ENCODE measurements around the gene CCNF. TPM values are rescaled to one million over a fixed set of nuclear protein-coding genes. Genes with fewer than 3 reads are reported as not detected.

Gene CCNF
- polyA plus RNA-seq, 4 donors: 7.8 to 11.9 (median 10.3) TPM

DNA sequence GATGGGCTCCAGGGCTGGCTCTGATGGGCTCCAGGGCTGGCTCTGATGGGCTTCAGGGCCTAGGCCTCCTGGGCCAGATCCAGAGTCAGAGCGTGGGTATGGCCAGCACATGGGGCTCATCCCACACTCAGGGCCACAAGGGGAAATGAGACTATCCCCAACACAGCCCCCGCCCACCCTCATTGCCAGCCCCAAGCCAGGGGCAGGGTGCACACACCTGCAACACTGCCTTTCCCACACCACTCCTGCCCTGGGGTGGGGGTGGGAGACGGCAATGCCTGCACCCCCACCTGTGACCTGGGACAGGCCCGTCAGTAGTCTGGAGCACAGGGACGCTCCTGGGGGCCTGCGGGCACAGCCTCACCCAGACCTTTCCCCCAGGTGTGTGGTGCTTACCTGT is 70.2 kb downstream of the CCNF start:
- no peak for DNase-seq (ENCODE audit: low read depth in 4 of 4, low spot score in 3 of 4)

DNA sequence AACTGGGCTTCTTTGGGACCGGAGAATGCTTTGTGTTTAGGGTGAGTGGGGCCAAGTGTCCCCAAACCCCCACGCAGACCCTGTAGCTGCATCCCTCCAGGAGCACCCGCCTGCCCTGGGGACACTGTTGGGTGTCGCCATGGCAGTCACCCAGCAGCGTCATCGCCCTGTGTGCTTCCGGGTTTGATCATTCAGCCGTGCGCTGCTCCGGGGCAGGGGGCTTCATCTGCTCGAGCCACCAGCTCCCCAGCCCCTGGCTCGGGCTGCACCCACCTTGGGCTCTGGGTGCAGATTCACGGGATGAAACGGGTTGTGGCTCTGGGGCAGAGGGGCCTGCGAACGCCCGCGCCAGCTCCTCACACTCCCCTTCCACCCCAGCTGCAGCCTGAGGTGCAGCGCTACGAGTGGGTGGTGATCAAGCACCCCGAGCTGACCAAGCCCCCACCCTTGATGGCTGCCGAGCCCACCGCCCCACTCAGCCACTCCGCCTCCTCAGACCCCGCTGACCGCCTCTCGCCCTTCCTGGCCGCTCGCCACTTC is 70.7 kb downstream of the CCNF start:
- no peak for DNase-seq (ENCODE audit: low read depth in 4 of 4, low spot score in 3 of 4)

DNA sequence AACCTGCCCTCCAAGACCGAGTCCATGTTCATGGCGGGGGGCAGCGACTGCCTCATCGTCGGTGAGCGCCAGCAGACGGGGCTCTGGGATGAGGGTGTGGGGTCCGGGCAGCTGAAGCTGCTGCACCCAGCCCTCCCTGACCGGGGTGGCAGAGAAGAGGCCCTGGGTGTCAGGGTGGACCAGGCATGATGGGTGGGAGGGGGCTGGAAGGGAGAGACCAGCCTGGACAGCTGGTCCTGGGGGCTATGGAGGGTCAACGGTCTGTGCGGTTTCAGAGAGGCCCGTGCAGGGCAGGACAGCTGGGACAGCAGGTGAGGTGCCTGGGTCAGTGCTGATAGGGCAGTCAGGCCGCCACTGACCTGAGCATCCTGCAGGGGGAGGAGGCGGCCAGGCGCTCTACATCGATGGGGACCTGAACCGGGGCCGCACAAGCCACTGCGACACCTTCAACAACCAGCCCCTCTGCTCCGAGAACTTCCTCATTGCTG is 71.2 kb downstream of the CCNF start:
- DNase-seq (ENCODE audit: low read depth in 4 of 4, low spot score in 3 of 4): no peak

DNA sequence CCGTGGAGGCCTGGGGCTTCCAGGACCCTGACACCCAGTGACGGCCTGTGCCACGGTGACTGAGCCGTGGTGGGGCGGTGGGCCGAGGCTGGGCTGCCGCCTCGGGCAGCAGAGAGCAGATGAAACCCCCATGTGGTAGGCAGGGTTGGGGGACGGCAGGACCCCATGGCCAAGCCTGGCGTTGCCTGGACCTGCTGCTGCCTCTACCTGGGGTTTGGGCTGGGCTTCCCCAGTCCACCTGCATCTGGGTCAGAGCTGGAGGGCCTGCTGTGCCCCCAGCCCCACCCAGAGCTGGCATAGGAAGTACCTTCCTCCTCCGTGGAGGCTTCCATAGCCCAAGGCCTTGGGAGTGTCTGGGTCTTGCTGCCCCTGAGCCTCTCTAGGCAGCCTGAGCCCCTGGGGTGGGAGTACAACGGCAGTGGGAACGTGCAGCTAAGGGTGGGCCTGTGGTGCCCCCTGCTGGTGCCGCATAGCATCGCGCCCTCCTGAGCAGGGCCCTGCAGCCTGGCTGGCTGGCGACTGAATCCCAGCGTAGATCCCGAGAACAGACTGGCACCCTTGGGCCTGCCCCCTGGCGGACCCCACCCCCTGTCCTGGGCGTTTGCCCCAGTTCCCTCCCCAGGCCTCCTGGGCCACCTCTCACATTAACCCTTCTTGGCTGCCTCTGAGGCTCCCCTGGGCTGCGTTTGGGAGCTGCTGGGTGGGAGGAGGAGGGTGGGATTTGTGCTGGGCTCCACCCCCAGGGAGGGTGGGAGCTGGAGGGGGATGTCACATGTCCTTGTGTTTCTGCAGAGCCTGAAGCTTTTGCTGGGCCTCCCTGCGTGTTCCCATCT is 71.9 kb downstream of the CCNF start:
- peak; percentile 73 to 80 (median 78) for DNase-seq (ENCODE audit: low read depth in 4 of 4, low spot score in 3 of 4)

DNA sequence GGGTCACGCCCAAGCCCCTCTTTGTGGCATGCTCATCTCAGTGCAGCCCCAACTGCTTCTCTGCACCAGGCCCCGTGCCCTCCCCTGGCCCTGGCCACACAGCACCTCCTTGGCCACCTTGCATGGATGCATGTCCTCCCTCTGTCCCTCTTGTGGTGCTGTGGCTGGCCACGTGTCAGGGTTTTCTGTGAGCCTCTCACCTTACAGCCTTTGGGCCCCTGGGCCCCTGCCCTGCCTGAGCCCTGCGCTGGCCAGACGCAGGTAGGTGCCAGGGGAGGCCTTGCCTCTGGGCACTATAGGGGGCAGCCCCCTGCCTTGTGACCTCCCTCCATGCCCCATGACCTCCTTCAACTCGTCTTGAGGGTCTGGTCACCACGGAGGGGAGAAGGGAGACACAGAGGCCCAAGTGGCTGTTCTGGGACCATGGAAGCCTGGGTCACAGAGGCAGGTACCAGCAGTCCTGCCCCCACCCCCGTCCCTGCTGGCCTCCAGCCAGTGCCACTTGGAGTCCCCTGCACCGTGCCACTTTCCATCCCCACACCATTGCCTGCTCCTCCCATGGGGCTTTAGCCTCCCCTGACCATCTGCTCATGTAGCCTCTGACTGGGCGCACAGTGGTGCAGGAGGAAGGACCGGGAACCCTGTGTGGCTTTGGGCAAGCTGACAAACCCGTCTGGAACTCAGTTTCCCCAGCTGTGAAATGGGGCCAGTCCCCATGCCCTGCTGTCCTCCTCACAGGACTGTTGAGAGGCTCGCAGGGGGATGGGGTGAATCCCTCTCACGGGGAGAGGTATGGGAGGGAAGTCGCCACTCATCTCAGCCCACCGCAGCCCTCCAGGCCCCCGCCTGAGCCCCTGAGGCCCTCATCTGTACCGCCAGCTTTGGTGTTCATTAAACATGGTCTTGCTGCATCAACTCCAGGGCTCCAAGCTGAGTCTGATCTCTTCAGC is 73.0 kb downstream of the CCNF start:
- DNase-seq (ENCODE audit: low read depth in 4 of 4, low spot score in 3 of 4): no peak

DNA sequence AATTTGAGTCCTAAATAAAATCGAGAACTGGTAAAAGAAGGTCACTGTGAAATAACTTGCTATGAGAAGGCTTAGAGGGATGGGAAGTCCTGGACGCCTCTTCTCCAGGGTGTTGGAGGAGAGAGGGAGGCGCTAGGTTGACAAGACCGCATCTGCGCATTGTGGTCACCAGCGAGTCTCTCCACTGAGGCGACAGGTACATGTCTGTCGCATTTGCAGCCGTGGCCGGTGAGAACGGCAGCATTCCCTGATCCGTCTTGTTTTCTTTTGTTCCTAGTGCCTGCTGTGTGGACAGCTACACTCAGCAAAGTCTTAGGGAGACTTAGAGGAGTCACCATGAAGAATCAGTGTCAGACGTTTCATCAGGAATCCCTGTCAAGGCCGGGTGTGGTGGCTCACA is 76.4 kb downstream of the CCNF start:
- no peak for DNase-seq (ENCODE audit: low read depth in 4 of 4, low spot score in 3 of 4)

DNA sequence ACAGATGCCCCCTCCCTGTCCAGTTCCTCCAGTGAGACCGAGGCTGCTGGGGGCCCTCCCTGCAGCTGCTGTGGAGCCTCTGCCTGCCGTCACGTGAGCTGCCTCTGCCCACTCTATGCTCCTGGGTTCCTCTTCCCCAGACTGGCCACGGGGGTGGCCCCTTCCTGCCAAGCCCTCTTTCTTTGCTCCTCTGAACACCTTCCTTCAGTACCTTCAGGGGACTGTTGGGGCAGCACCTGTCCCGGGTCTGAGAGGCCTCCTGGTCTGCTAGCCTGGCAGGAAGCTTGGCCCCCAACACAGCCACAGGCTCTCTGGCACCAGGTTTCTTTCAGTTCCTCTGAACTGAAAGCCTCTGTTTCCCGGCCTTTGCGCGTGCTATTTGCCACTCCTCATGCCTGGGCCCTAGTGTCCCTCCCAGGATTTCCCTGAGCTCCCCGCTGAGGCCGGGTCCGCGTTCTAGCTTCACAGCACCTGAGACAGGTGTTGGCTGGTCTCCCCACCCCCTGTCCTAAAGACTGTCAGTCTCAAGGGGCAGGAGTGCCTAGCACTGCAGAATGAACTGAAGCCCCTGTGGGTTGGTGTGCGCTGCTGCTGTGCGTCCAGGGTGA is 77.9 kb downstream of the CCNF start:
- no peak for DNase-seq (ENCODE audit: low read depth in 4 of 4, low spot score in 3 of 4)

DNA sequence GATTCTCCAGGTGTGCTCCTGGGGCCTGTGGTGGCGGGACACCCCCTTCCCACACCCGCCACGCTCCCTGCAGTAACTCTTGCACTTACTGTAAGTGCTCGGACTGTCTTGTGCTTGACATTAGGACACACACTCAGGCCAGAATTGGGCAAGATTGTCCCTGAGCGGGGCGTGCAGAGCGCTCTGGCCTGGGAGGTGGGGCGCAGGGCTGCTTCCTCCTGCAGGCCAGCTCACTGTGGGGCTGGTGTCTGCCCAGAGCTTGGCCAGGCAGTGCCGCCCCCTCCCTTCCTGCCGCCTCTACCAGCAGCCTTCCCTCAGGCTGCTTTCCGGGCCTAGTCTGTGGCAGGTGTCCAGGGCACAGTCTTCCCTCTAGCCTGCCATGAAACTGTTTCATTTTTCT is 78.4 kb downstream of the CCNF start:
- DNase-seq (ENCODE audit: low read depth in 4 of 4, low spot score in 3 of 4): no peak

Other genes with a start within 250 kb of the CCNF start
- gene CASKIN1, start 232.8 kb upstream of the CCNF start, polyA plus RNA-seq (ENCODE audit: insufficient read length in 4 of 4): 1 to 10 TPM in 3 of 4 donors, under 1 TPM in 1; 0.79 to 2.4 (median 1.4) TPM
- 10 to 100 TPM; 32.8 to 55.0 (median 40.7) TPM for gene MLST8, start 224.0 kb upstream of the CCNF start, polyA plus RNA-seq (ENCODE audit: insufficient read length in 4 of 4)
- gene BRICD5, start 218.6 kb upstream of the CCNF start, polyA plus RNA-seq (ENCODE audit: insufficient read length in 4 of 4): 10 to 100 TPM in 1 of 4 donors, 1 to 10 TPM in 3; 4.6 to 11.5 (median 5.4) TPM
- 10 to 100 TPM in 3 of 4 donors, 1 to 10 TPM in 1; 7.3 to 19.3 (median 13.3) TPM for gene PGP, start 214.6 kb upstream of the CCNF start, polyA plus RNA-seq (ENCODE audit: insufficient read length in 4 of 4)
- gene E4F1, start 205.9 kb upstream of the CCNF start, polyA plus RNA-seq (ENCODE audit: insufficient read length in 4 of 4): 10 to 100 TPM; 13.8 to 24.3 (median 15.7) TPM
- 1 to 10 TPM in 1 of 4 donors, under 1 TPM in 3; 0.63 to 2.0 (median 0.90) TPM for gene DNASE1L2, start 193.0 kb upstream of the CCNF start, polyA plus RNA-seq (ENCODE audit: insufficient read length in 4 of 4)
- 10 to 100 TPM; 30.5 to 89.5 (median 58.5) TPM for gene ECI1, start 177.9 kb upstream of the CCNF start, polyA plus RNA-seq (ENCODE audit: insufficient read length in 4 of 4)
- gene RNPS1, start 161.3 kb upstream of the CCNF start, polyA plus RNA-seq (ENCODE audit: insufficient read length in 4 of 4): 100 to 1,000 TPM; 146 to 214 (median 201) TPM
- gene ABCA3, start 88.7 kb upstream of the CCNF start, polyA plus RNA-seq (ENCODE audit: insufficient read length in 4 of 4): 10 to 100 TPM in 1 of 4 donors, 1 to 10 TPM in 3; 5.0 to 15.4 (median 5.9) TPM
- 10 to 100 TPM in 2 of 4 donors, 1 to 10 TPM in 2; 6.1 to 14.6 (median 10.1) TPM for gene TEDC2, start 30.7 kb downstream of the CCNF start, polyA plus RNA-seq (ENCODE audit: insufficient read length in 4 of 4)
- gene NTN3, start 41.9 kb downstream of the CCNF start, polyA plus RNA-seq (ENCODE audit: insufficient read length in 4 of 4): 1 to 10 TPM; 2.1 to 5.0 (median 2.6) TPM
- 10 to 100 TPM; 15.1 to 22.7 (median 18.3) TPM for gene TBC1D24, start 45.7 kb downstream of the CCNF start, polyA plus RNA-seq (ENCODE audit: insufficient read length in 4 of 4)
- gene ATP6V0C, start 84.5 kb downstream of the CCNF start, polyA plus RNA-seq (ENCODE audit: insufficient read length in 4 of 4): 100 to 1,000 TPM; 127 to 274 (median 170) TPM
- 10 to 100 TPM; 11.7 to 38.5 (median 23.0) TPM for gene AMDHD2, start 90.9 kb downstream of the CCNF start, polyA plus RNA-seq (ENCODE audit: insufficient read length in 4 of 4)
- gene CEMP1, start 102.0 kb downstream of the CCNF start, polyA plus RNA-seq (ENCODE audit: insufficient read length in 4 of 4): 1 to 10 TPM; 1.9 to 7.1 (median 3.5) TPM
- 10 to 100 TPM; 40.2 to 54.3 (median 46.8) TPM for gene PDPK1, start 108.6 kb downstream of the CCNF start, polyA plus RNA-seq (ENCODE audit: insufficient read length in 4 of 4)

Data from left renal pelvis (tissue), 4 donors.